GM19351 (cell line): ENCODE measurements around the gene KRT20.

ENCODE experiments used
- ATAC-seq: cut with Tn5 transposase; IDR thresholded peaks from one replicate; pipeline ENCODE4 v1.9.1; 2021; ENCODE audit warnings: mild to moderate bottlenecking, moderate library complexity; ENCODE audit not compliant: unreplicated experiment

The KRT20 gene

DNA sequence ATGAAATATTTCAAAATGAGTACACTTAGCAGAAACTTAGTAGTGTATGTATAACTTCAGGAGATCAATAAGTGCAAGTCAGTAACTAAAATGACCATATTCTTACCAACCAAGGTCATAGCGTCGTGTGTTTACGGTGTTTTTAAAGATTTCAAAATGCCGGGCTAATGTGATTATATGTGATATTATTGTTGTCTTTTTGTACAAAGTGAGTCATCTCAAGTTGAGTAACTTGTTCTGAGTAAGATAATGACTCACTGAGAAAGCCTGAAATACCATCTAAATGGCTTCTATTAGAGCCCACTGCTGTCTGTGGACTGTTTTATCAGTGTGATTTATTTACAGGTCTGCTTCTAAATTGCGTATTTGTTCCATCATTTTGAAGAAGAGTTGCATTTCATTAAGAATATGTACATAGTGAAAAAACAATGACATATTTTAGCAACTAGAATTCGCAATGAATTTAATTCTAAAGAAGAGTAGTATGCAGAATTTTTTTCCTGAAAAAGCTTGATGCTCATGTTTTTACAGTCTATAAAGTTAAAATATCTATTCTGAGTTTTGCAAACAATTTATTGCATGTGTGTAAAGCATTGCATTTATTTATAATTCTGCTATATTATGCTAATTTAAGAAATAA lies 30.7 kb downstream of the KRT20 start:
- no peak for ATAC-seq

DNA sequence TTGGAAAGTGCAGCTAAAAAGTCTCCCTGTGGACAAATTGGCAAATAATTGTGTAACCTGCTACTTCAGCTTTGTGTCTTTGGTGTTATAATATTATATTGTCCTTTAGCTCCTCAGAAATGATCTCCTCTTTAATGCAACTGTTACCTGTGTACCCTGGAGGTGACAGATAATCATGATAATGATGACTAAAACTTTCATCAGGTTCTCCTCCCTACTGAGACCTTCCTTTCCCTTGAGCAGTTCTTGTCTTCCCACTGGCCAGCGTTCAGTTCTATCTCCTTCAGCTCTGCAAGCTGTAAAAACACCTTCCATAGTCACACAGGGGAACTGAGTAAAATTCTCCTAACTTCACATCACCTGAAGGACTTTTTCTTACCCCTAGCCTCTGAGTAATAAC lies 32.7 kb downstream of the KRT20 start:
- no peak for ATAC-seq

DNA sequence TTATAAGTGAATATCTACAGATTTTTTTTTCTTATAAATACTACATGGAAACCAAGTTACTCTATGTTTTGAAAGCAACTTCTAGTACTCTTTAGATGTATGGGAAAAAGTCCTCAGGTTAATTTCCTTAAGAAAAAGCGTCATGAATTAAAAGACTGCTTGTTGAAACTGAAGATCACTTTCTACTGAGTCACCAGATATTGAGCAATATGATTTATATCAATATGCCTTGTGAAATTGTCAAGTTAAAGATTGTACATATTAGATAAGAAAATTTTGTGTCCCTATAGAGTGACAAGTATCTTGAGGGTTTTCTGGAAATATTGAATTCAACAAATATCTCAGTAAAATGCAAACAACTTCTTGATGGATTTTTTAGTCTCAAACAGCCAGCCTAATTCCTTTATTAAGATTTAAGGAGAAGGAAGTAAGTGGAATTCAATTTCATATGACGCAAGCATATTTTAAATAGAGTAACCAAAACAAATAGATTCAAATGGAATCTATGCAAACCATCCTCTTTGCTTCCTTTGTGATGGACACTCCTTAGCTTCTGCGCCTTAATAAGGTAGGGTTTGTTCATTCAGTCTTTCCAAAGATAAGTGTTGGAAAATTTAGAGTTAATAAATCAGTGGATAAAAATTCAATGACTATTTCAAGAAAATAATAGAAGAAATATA lies 34.6 kb downstream of the KRT20 start:
- no peak for ATAC-seq

DNA sequence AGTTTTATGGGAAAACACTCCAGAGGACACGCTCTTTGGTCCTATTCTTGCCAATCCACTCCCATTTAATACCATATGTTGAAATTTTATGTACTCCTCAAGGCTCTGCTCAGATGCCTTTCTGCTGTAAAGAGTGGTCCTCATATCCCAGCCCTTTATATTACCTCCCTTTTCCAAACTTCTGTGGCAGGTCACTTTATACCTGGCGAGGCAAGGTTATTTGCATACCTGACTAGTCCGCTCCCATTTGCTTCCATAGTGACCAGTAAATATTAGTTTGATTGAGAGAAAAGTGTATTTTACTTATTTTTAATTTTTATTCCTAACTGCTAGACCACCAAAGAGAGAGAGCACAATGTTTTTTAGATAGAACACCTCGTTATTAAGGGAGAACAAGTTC lies 35.3 kb downstream of the KRT20 start:
- ATAC-seq: no peak

DNA sequence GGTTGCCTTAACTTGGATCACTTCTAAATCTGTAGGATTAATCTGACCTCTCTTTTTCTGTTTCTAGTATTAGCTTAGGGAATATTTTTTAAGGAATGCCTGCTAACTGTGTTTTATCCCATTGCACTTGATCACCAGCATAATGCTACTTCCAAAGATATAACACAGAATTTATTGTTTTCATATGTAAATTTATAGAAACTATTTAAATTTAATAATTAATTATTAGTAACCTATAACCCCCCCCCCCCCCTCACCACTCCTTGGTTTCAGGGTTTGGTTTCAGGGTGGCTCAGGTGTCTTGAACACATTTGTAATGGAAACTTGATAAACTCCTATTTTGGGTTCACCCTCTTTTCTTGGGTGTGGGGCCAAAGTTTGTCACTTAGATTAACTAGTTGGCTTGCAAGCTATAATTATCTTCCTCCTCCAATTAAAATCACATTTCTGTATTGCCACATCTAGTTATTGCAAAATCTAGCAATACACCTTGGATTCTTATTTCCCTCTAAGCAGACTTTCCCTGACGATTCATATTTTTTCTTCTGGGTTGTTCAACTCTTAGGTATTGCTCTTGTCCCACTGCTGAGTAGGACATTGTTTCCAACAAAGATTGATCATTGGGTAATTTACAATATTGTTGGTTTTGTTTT lies 36.3 kb downstream of the KRT20 start:
- ATAC-seq: no peak

DNA sequence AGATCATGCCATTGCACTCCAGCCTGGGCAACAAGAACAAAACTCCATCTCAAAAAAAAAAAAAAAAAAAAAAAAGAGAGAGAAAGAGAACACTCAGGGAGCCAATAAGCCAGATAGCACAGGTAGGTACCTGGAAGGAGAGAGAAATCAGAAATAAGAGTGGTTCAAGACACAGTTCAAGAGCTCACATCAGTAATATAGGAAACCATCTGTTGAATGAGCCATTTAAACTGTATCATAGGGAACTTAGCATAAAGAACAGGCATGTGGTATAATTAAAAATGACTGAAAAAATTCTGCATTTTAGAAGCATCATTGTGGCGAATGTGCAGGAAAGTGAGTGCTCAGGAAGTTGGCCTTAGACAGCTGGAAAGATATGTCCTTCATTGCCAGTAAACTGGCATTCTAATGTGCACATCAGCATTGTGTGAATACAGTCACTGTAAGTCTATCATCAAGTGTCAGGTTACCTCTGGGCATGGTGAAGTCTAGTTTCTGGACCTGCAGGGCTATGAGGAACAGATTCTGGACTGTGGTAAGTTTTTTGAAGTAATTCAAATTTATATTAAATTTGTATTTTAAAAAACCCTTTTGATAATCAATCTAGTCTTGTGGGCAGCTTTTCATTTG lies 38.4 kb downstream of the KRT20 start:
- no peak for ATAC-seq

DNA sequence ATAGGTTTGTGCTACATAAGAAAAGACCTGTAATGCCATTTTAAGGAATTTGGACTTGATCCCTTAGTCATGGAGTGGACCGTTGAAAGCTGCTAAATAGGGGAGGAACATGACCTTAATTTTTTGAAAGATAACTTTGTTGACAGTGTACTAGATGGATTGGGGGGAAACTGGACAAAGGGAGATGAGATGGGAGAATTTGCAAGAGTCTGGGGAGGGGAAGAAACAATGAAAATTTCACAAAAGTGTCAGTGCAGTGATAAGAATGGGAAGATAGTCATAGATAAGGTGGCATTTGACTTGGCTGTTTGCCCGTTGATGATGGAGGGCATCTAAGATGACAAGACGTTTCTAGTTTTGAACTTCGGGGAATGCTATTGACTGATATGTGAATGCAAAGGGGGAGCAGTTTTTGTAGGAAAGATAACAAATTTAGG lies 40.4 kb downstream of the KRT20 start:
- no peak for ATAC-seq

DNA sequence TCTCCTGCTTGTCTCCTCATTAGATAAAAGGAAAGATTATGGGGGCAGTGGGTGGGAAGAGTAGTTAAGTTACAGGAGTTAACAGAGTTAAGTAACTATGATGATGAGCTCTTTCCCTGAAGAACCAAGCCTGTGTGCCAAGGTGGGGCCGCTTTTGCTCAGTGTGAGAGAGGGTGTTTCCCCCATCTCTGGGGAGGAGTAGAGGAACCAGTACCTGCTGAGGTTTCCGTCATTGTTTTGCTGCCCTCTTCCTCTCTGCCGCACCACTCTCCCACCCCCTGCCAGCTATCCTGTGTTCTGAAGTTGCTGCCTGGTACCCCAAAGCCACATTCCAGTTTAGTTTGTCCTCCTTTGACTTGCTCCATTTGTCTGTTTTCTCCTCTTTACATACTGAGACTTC lies 41.8 kb downstream of the KRT20 start:
- no peak for ATAC-seq

DNA sequence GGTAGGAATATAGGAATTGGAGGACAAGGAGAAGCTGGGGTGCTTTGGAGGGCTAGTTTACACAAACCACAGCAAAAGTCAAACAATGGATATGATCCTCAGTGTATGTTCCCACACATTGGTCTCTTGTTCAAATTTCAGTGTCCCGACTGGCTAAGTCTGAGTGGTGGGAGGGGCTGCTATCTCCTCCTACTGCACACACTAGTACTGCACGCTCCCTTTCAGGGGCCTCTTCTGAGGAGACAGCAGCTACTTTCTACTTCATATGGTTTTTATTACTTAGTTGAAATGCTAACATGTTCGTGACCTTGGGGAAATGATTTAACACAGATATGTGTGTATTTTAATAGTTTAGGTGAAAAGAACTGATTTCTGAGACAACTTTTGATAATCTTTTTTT lies 43.8 kb downstream of the KRT20 start:
- ATAC-seq: no peak

DNA sequence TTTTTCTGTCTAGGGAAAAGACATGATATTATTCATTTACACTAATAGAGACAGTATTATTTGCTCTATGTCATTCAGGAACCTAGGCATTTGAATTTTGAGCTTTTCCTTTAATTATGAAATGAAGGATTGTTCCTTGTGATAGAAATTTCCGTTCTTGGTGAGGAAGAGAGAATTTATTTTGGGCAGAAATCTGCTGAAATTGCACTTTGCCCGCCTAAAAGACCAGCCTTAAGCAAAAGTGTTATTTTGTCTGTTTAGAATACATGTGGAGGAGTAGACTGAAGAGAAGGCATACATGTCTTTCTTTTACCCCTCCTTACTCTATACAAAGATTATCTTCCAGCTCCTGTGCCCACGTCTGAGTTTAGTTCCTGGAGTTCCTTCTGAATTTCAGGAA lies 45.8 kb downstream of the KRT20 start:
- no peak for ATAC-seq

DNA sequence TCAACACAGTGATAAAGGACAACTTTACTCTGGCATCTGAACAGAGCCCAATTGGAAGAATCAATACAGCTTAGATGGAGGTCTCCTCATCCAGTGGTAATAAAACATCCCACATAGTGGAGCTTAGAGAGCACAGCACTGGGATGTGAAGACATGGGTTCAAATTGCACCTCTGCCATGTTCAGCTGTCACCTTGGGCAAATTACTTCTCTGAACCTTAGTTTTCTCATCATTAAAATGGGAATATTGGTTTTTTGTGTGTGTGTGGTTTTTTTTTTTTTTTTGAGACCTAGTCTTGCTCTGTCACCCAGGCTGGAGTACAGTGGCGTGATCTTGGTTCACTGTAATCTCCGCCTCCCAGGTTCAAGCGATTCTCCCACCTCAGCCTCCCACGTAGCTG lies 49.0 kb downstream of the KRT20 start:
- ATAC-seq: no peak

DNA sequence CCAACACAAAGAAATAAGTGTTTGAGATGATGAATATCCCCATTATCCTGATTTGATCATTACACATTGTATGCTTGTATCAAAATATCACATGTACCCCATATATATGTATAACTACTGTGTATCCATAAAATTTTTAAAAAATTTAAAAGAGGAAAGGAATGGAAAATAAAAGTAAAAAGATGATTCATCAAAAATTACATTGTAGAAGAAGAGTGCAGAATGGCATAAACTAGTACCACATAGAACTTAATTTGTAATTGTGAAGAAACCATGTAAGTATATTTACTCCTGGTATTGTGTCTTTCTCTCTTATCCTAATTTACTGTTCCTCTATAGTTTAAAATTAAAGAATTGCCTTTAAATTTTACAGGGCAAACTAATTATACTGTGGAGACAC lies 51.2 kb downstream of the KRT20 start:
- ATAC-seq: no peak

DNA sequence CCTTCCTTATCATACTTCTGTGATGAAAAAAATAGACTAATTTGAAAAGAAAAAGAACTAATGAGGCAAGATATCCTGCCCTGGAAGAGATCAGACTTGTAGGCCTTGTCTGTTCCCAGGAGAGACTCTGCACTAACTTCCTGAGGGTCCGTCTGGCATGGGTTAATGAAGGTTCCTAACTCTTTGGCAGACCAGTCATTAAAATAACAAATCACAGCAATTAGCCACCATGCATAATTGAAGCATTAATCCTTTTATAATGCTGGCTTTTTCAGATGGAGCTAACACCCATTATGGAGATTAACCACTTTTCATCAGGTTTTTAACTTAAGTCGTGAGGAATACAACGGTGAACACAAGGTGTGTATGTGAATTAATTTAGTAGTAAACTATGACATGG lies 52.2 kb downstream of the KRT20 start:
- no peak for ATAC-seq

DNA sequence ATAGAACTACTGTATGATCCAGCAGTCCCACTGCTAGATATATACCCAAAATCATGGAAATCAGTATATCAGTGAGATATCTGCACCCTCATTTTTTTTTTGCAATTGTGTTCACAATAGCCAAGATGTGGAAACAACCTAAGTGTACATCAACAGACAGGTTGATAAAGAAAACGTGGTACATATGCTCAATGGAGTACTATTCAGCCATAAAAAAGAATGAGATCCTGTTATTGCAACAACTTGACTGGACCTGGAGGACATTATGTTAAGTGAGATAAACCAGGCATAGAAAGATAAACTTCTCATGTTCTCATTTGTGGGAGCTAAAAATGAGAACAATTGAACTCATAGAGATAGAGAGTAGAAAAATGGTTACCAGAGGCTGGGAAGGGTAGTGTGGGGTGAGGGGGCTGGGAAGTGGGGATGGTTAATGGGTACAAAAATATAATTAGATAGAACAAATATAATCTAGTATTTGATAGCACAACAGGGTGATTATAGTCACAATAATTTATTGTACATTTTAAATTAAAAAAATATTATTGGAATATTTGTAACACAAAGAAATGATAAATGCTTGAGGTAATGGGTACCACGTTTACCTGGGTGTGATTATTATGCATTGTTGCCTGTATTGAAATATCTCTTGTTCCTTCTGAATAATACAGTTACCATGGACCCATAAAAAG lies 54.8 kb downstream of the KRT20 start:
- no peak for ATAC-seq

DNA sequence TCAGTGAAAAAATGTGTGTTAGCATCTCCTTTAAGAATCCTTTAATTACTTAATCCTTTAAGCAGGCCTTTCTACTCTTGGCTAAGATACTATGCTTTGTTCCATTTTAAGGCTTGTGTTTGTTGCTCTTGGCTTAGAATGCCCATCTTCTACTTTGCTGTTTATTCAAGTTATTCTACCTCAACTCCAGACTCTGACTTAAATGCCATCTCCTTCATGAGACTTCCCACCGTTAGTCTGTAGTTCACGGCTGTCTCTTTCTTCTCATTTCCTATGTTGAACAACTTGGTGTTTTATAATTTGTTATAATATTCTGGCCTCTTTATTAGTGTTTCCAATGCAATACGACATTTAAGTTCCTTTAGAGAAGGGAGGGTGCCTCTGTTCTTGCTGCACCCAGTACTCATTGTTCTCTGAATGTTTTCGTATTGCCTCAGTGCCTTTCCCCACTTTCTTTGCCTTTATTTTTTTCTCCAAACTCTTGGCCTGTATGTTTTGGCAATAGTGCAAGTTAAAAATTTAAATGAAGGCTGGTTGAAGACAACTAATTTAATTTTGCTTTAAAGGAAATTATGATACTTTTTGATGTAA lies 56.5 kb downstream of the KRT20 start:
- ATAC-seq: no peak

DNA sequence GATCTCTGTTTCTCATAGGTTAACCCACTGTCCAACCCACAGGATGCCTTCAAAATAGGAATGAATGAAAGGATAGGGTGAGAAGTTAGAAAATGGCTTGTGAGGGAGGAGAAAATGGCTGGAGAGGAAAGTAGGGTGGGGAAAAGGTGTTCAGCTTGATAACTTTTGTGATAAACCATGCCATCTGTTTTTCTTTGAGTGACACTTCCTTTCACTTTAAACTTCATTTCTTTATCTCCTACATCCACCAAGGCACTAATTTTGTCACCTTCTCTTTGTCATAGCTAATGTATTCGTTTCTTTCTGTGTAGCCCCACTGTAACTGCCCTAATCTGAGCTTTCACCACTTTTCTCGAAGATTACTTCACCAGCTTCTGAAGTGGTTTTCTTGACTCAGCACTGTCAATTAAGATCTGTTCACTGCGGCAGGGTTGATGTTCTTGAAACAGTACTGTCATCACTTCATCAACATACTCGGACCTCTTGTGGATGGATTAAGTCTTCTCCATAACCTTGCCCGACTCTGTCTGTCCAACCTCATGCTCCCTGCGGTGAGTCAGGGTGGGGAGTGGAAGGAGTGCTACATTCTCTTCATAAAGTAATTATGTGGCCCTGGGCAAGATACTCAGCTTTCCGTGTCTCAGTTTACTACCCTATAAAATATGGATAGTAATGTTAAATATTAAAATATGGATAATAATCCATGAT lies 57.1 kb downstream of the KRT20 start:
- no peak for ATAC-seq
